Stimulated activated naive B cell treated with anti-CD40 and anti-IgM and Interleukin-4, amounts not matched to agents 10 μg/mL and 1 μg/mL and 100 μg/mL, for 72 hours (primary cell): Measurements from ENCODE around the gene MACROD2.
"Not testable (repeated sequence)": the region's sequence is repeated elsewhere in the genome, so short reads cannot be mapped to it uniquely, and the experiment has no call there.

Experiments
- ATAC-seq, 2 donors: fragments of 150-1000 bp; cut with Tn5 transposase; replicated peaks; 2 replicates each; pipeline ENCODE4 v1.10.0; 2021; ENCODE audit warnings: moderate library complexity in 1 of 2
- DNase-seq: peaks from one replicate; pipeline ENCODE4 v3.0.0; 2021
- H3K27ac Mint-ChIP-seq: one replicate; pipeline ENCODE4 v1.8.0; 2022; ENCODE audit warnings: mild to moderate bottlenecking, mixed read lengths
- H3K27me3 Mint-ChIP-seq, 2 donors: one replicate each; pipeline ENCODE4 v1.8.0; 2022; ENCODE audit warnings: mixed read lengths in 2 of 2
- H3K36me3 Mint-ChIP-seq, 2 donors: one replicate each; pipeline ENCODE4 v1.8.0; 2022; ENCODE audit warnings: mixed read lengths in 2 of 2, mild to moderate bottlenecking in 1 of 2
- H3K4me1 Mint-ChIP-seq, 2 donors: one replicate each; pipeline ENCODE4 v1.8.0; 2022; ENCODE audit warnings: mixed read lengths in 2 of 2, mild to moderate bottlenecking in 1 of 2
- H3K4me3 Mint-ChIP-seq, 2 donors: one replicate each; pipeline ENCODE4 v1.8.0; 2022; ENCODE audit warnings: mild to moderate bottlenecking in 2 of 2, mixed read lengths in 2 of 2, moderate library complexity in 1 of 2
- H3K9me3 Mint-ChIP-seq, 2 donors: one replicate each; pipeline ENCODE4 v1.8.0; 2022; ENCODE audit warnings: mixed read lengths in 2 of 2, mild to moderate bottlenecking in 1 of 2

MACROD2 gene

DNA sequence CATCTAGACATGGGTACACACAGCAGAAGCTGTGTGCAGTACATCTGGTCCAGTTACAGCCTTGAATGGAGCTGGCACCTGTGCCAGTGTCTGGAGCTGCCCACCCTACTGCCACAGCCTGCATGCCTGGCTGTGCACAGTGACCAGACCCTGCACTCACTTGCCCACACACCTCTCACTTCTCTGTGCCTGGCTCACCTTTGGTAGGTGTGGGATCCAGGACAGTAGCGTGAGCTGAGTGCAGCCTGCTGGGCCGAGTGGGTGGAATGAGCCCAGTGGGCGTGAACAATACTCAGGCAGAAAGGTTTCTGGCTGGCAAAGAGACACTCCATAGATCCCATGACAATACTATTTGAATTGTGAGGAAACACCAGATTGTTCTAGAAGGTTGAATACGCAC is 1181.6 kb downstream of the MACROD2 start:
- H3K9me3 Mint-ChIP-seq = peaks cover 9% of the 10 kb centered on the region in 2 donors
- no peak overlapping the region for H3K4me3 Mint-ChIP-seq
- H3K27ac Mint-ChIP-seq = no peak overlapping the region
- H3K4me1 Mint-ChIP-seq = no peaks in the 10 kb centered on the region
- ATAC-seq (no peak), DNase-seq (no peak)
- H3K36me3 Mint-ChIP-seq = peaks cover 3% of the 10 kb centered on the region in 2 donors
- no peaks in the 10 kb centered on the region for H3K27me3 Mint-ChIP-seq

DNA sequence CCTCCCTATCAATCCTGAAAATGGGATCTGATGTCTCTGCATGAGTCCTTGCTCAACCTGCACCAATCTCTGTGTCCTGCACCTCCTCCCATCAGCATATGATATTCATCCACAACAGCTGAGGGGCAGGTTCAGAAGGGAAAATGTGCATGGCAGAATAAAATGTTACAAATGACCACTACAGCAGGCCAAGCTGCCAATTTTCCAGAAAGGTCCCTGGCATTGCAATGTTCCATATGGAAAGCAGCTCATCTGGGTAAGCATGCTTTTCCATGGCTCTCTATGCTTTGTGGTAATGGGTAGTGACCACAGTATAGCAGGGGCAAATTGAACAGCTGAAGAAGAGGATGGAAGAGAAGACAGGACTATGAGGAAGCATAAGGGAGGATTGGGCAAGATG is 1183.3 kb downstream of the MACROD2 start:
- H3K4me1 Mint-ChIP-seq = no peaks in the 10 kb centered on the region
- H3K27ac Mint-ChIP-seq = no peak overlapping the region
- no peaks in the 10 kb centered on the region for H3K27me3 Mint-ChIP-seq
- H3K36me3 Mint-ChIP-seq = peaks cover 3% of the 10 kb centered on the region in 2 donors
- ATAC-seq (no peak), DNase-seq (no peak)
- no peak overlapping the region for H3K4me3 Mint-ChIP-seq
- peaks cover 9% of the 10 kb centered on the region in 2 donors for H3K9me3 Mint-ChIP-seq

DNA sequence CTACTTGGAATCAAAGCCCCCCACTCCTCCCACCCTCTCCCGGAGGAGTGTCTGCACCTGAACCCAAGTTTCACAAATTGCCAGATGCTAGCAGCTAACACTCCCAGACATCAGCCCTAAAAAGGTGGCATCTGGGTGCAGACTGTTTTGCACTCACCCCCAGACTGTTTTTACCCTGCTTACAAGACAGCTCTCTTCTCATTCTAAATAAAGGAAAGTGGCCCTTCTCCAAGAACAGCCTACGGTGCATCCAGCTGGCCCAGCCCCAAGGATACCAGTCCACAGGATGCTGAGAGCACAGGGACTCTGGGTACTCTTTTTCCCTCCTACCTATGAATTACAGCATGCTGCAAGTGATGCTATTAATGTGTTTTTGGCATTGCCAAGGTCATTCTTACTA is 1184.1 kb downstream of the MACROD2 start:
- Mint-ChIP-seq H3K27me3 (no peaks in the 10 kb centered on the region), H3K36me3 (peaks cover 3% of the 10 kb centered on the region in 2 donors)
- ATAC-seq = no peak

DNA sequence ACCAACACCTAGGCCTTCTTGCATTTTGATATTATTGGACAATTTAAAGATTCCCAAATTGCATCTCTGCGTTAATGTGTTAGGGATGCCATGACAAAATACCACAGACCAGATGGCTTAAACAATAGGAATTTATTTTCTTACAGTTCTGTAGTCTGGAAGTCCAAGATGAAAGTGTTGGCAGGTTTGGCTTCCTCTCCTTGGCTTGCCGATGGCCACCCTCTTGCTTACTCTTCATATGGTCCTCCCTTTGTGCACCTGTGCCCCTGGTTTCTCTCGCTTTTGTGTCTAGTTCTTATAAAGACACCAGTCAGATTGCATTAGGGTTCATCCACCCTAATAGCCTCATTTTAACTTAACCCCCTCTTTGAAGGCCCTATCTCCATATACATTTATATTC is 1184.5 kb downstream of the MACROD2 start:
- Mint-ChIP-seq H3K4me3 (no peak overlapping the region), H3K27me3 (no peaks in the 10 kb centered on the region), H3K4me1 (no peaks in the 10 kb centered on the region), H3K36me3 (peaks cover 3% of the 10 kb centered on the region in 2 donors), H3K9me3 (peaks cover 9% of the 10 kb centered on the region in 2 donors), H3K27ac (no peak overlapping the region)
- DNase-seq (no peak), ATAC-seq (no peak)

More for the DNA sequence above, 1184.1 kb downstream of the MACROD2 start:
- Mint-ChIP-seq H3K27ac (no peak overlapping the region), H3K4me1 (no peaks in the 10 kb centered on the region), H3K9me3 (peaks cover 9% of the 10 kb centered on the region in 2 donors), H3K4me3 (no peak overlapping the region)
- DNase-seq = no peak

DNA sequence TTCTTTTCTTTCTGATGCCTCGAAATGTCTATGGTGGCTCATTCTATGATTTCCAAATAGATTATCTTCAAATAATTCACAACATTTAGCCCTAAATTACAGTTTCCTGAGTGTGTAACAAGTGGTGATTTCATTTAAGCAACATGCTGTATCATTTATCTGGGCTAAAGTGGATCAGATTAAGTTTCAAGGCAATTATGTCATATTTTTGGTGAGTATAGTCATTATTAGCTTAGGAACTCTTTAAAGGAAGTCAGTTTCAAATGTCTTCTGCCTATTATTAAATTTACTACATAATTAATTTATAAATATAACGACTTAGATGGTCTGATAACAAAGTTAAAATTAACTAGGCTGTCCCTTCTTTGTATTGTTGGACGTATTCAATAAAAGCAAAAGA is 1190.0 kb downstream of the MACROD2 start:
- no peak for DNase-seq
- no peak for ATAC-seq
- no peak overlapping the region for H3K4me3 Mint-ChIP-seq
- no peaks in the 10 kb centered on the region for H3K9me3 Mint-ChIP-seq
- H3K4me1 Mint-ChIP-seq = no peaks in the 10 kb centered on the region
- peaks cover under 1 to 4% of the 10 kb centered on the region in 2 donors for H3K27me3 Mint-ChIP-seq
- no peak overlapping the region for H3K27ac Mint-ChIP-seq
- H3K36me3 Mint-ChIP-seq = no peaks in the 10 kb centered on the region

DNA sequence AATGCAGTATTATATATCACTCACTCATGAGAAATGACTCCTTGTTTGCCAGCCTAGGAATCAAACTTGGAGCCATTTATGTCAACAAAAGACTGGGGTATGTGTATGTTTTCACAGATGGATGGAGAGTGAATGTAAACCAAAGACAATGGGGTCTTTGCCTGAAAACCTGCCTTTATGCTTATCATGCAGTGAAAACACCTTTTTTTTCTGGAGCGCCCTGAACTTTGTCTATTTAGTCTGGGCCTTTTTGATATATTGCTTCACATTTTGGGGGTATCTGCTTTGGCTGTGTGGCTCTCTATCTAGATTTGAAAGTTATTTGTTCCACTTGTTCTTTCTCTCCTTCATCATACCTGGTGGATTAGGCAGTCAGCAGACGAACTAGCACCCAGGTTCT is 1190.6 kb downstream of the MACROD2 start:
- H3K27ac Mint-ChIP-seq = no peak overlapping the region
- H3K9me3 Mint-ChIP-seq = no peaks in the 10 kb centered on the region
- no peaks in the 10 kb centered on the region for H3K4me1 Mint-ChIP-seq
- peaks cover 4 to 8% of the 10 kb centered on the region in 2 donors for H3K27me3 Mint-ChIP-seq
- DNase-seq = no peak
- no peak overlapping the region for H3K4me3 Mint-ChIP-seq
- no peak for ATAC-seq
- H3K36me3 Mint-ChIP-seq = no peaks in the 10 kb centered on the region

DNA sequence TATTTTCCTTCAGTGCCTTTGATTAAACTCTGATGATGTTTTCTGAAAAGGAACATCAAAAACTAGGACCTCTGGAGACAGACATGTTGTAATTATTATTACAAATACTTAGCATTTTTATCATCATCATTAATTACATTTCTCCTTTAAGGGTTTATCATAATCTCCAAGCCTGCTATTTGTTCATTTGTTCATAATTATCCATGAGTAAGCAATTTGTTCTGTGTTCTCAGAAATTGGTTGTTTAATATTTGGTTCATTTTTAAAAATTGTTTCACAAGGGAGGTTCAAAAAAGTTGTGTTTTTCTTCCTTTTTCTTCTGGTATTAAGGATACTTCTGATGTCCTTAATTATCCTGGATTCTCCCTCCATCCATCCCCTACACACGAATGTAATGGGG is 1192.3 kb downstream of the MACROD2 start:
- Mint-ChIP-seq H3K36me3 (no peaks in the 10 kb centered on the region), H3K4me1 (no peaks in the 10 kb centered on the region), H3K27ac (no peak overlapping the region), H3K9me3 (no peaks in the 10 kb centered on the region), H3K4me3 (no peak overlapping the region), H3K27me3 (peaks cover 4 to 8% of the 10 kb centered on the region in 2 donors)
- no peak for DNase-seq
- no peak for ATAC-seq

DNA sequence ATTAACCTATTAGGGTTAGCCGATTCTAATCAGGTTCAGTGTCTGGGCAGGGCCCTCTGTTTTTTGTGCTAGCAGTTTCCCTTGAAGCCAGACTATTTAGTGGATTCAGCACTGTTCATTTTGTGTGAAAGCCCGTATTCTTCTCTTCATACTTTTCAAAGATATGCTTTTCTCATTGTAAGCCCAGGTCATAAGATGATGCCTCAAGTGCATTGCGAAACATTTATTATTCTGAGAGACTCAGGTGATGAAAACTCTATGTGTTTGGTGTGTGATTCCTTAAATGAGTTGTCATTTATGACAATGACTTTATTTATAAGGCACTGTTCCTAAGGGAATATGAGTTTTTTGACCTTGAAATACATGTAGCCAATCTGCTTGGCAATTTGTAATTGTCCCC is 1193.1 kb downstream of the MACROD2 start:
- no peak for DNase-seq
- Mint-ChIP-seq H3K4me1 (no peaks in the 10 kb centered on the region), H3K27me3 (peaks cover 4 to 8% of the 10 kb centered on the region in 2 donors), H3K27ac (no peak overlapping the region), H3K36me3 (no peaks in the 10 kb centered on the region), H3K4me3 (no peak overlapping the region), H3K9me3 (no peaks in the 10 kb centered on the region)
- no peak for ATAC-seq

DNA sequence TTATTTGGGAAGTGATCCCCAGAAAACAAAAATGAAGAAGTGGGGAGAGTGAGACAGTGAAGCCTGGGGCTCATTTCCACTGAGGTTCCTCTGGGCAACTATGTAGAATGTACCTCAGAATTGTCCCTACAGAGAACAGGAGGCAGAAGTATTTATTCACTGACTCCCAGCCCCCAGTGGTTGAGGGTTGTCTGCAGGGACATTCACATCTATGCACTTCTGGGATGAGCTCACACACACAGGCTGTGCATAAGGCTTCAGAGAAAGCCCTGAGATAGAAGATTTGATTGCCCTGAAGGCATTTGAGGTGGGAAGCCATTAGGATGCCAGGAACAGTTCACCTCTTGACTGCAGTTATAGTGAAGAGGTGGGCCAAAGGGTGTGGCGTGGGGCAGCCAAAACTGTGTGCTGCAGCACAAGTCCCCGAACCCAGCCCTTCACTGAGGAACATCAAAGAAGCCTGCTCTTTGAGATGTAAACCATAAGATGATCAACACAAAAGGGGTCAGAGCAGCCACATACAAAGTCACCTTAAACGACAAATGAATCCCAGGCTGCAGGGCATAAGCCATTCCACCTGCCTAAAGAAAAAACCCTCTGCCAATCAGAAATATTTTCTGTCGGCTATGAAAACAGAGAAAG is 1195.9 kb downstream of the MACROD2 start:
- Mint-ChIP-seq H3K27ac (no peak overlapping the region), H3K36me3 (no peaks in the 10 kb centered on the region), H3K9me3 (no peaks in the 10 kb centered on the region), H3K4me3 (no peak overlapping the region), H3K27me3 (peaks cover 4 to 8% of the 10 kb centered on the region in 2 donors), H3K4me1 (peaks cover 4 to 11% of the 10 kb centered on the region in 2 donors)
- DNase-seq = no peak
- no peak for ATAC-seq

DNA sequence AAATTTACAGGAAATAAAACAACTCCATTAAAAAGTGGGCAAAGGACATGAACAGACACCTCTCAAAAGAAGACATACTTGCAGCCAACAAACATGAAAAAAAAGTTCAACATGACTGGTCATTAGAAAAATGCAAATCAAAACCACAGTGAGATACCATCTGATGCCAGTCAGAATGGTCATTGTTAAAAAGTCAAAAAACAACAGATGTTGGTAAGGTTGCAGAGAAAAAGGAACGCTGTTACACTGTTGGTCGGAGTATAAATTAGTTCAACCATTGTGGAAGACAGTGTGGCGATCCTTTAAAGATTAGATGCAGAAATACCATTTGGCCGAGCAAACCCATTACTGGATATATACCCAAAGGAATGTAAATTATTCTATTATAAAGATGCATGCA is 1200.1 kb downstream of the MACROD2 start:
- no peak for DNase-seq
- H3K9me3 Mint-ChIP-seq = no peaks in the 10 kb centered on the region
- no peak for ATAC-seq
- H3K27me3 Mint-ChIP-seq = peaks cover 3 to 4% of the 10 kb centered on the region in 2 donors
- no peak overlapping the region for H3K4me3 Mint-ChIP-seq
- no peak overlapping the region for H3K27ac Mint-ChIP-seq
- peaks cover 4 to 27% of the 10 kb centered on the region in 2 donors for H3K4me1 Mint-ChIP-seq
- H3K36me3 Mint-ChIP-seq = no peaks in the 10 kb centered on the region

DNA sequence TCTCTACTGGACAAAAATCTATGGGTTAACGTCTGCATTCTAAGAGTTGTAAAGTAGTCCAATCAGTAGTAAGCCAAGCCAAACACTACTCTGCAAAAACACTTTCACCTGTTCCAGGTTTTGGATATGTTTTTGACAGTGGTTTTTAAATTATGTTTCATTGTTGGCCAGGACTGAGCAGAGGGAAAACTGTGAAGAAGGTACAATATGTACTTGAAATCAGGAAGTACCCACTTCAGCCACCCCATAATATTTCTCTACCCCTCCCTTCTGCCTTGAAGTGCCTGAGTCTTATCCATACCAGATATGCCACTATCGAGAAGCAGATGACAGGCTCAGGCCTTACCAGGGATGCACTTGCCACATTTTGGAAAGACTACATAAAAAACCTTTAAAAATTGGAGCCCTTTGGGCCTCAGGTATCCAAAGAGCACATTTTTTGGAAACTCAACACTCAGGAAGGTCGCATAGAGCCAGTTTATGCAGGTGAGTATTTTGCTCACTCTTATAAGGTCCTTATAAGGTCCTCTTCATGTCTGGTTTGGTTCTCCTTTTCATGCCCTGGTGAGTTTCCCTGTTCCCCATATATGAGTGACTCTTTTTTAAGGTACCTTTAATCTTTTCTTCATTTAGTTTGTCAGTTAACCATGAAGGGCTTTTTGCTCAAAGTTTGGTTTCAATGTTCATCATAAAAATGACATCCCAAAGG is 1201.4 kb downstream of the MACROD2 start:
- Mint-ChIP-seq H3K4me3 (no peak overlapping the region), H3K27me3 (no peaks in the 10 kb centered on the region), H3K36me3 (no peaks in the 10 kb centered on the region), H3K4me1 (peaks cover 4 to 27% of the 10 kb centered on the region in 2 donors), H3K9me3 (no peaks in the 10 kb centered on the region), H3K27ac (no peak overlapping the region)
- ATAC-seq (peak; percentile 87 to 93), DNase-seq (no peak)

DNA sequence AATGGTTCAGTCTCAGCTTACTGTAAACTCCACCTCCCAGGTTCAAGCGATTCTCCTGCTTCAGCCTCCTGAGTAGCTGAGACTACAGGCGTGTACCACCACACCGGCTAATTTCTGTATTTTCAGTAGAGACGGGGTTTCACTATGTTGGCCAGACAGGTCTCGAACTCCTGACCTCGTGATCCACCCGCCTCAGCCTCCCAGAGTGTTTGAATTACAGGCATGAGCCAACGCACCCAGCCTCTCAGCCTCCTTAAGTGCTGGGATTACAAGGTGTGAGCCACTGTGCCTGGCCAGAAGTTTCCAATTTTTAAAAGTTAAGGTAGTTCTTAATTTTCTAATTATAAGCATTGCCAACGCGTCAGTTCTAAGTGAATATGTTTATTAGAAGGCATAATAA is 1202.7 kb downstream of the MACROD2 start:
- ATAC-seq, H3K9me3 Mint-ChIP-seq, H3K27ac Mint-ChIP-seq, H3K27me3 Mint-ChIP-seq, H3K36me3 Mint-ChIP-seq, DNase-seq, H3K4me3 Mint-ChIP-seq: not testable (repeated sequence)
- peaks cover 4 to 27% of the 10 kb centered on the region in 2 donors for H3K4me1 Mint-ChIP-seq

DNA sequence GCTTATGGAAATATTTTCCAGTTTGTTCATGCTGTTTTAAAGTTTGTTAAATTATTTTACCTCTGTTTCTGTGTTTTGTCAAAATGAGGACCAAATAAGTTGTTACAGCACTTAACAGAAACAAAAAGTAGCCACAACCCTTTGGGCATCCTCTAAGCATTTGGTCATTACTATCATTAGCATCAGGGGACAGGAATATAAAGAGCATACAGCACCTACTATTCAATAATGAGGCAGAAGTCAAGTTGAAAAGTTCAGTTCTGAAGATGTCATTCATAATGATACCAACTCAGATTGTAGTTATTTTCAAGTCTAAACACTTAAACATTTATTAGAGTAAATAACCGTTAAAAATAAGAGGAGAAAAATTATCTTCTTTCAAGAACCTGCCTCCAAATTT is 1204.4 kb downstream of the MACROD2 start:
- H3K4me3 Mint-ChIP-seq = no peak overlapping the region
- H3K36me3 Mint-ChIP-seq = no peaks in the 10 kb centered on the region
- H3K27ac Mint-ChIP-seq = no peak overlapping the region
- ATAC-seq (peak; percentile 55 to 69), DNase-seq (no peak)
- no peaks in the 10 kb centered on the region for H3K9me3 Mint-ChIP-seq
- H3K4me1 Mint-ChIP-seq = peaks cover 4 to 27% of the 10 kb centered on the region in 2 donors
- H3K27me3 Mint-ChIP-seq = no peaks in the 10 kb centered on the region

DNA sequence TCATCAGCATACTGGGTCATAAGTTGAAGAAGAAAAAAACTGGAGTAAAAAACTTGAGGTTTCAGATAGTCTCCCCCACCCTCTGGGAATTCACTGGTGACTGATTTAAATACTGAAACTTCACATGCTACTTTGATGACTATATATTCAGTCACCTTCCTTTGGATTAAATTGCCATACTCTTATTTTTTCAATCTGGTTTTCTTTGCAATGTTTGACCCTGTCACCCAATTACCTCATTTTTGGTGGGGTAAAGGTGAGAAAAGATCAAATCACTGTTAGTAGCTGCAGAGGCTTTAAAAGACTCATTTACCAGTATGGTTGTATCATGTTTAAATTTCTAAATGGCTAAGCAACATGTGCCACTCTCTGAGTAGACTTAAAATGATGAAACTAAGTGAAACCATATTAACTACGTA is 1204.8 kb downstream of the MACROD2 start:
- Mint-ChIP-seq H3K36me3 (no peaks in the 10 kb centered on the region), H3K4me1 (peaks cover 4 to 25% of the 10 kb centered on the region in 2 donors), H3K27ac (no peak overlapping the region), H3K9me3 (no peaks in the 10 kb centered on the region), H3K4me3 (no peak overlapping the region), H3K27me3 (no peaks in the 10 kb centered on the region)
- peak; percentile 69 to 77 for ATAC-seq
- DNase-seq = no peak

DNA sequence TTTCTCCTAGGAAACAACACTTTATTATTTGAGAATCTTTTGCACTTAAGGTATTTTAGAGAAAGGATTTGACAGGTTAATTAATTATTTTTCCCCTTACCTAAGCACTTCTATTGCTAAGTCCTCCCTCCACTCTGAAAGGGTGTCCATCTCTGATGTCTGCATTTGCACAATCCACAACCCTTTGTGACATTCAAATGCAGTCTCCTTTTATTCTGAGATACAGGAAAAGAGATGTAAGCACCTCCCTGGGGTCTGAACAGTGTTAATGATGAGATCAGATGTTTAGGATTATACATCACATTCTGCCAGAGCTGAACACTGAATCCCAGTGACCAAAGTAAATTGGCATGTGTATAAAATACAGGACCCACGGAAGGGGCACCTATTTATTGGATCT is 1206.3 kb downstream of the MACROD2 start:
- Mint-ChIP-seq H3K4me1 (peaks cover 0 to 14% of the 10 kb centered on the region in 2 donors), H3K4me3 (no peak overlapping the region), H3K27me3 (no peaks in the 10 kb centered on the region), H3K36me3 (no peaks in the 10 kb centered on the region), H3K27ac (no peak overlapping the region), H3K9me3 (no peaks in the 10 kb centered on the region)
- DNase-seq (no peak), ATAC-seq (no peak)
